Parathyroid adenoma (tissue), 2 donors: ENCODE measurements around the gene KPNA2.
A peak's percentile ranks its signal among the peaks of the same experiment; 100 is the strongest.
"Not testable (repeated sequence)": the region's sequence is repeated elsewhere in the genome, so short reads cannot be mapped to it uniquely, and the experiment has no call there.

Source experiments
- H2AFZ ChIP-seq: fragments of 300-600 bp; sonication (generic); one replicate; pipeline ENCODE4 v1.7.0; 2017; ENCODE audit warnings: antibody characterized with exemption, mild to moderate bottlenecking
- H3K27ac ChIP-seq: fragments of 300-600 bp; sonication (generic); one replicate; pipeline ENCODE4 v1.7.0; 2017
- H3K27me3 ChIP-seq: fragments of 300-600 bp; sonication (generic); one replicate; pipeline ENCODE4 v1.7.0; 2017; ENCODE audit warnings: low read length; ENCODE audit not compliant: control insufficient read depth, insufficient read depth
- H3K36me3 ChIP-seq: fragments of 300-600 bp; sonication (generic); one replicate; pipeline ENCODE4 v1.7.0; 2017; ENCODE audit warnings: low read length; ENCODE audit not compliant: control insufficient read depth, insufficient read depth
- H3K4me1 ChIP-seq: fragments of 300-600 bp; sonication (generic); one replicate; pipeline ENCODE4 v1.7.0; 2017; ENCODE audit warnings: control low read depth
- H3K4me2 ChIP-seq: fragments of 300-600 bp; sonication (generic); one replicate; pipeline ENCODE4 v1.7.0; 2017; ENCODE audit warnings: low read length
- H3K4me3 ChIP-seq: fragments of 300-600 bp; sonication (generic); one replicate; pipeline ENCODE4 v1.7.0; 2017; ENCODE audit warnings: low read depth, low read length
- H3K79me2 ChIP-seq: fragments of 300-600 bp; sonication (generic); one replicate; pipeline ENCODE4 v1.7.0; 2017; ENCODE audit warnings: control low read depth
- H3K9ac ChIP-seq: fragments of 300-600 bp; sonication (generic); one replicate; pipeline ENCODE4 v1.7.0; 2017; ENCODE audit warnings: mild to moderate bottlenecking
- H3K9me3 ChIP-seq: fragments of 300-600 bp; sonication (generic); one replicate; pipeline ENCODE4 v1.7.0; 2017; ENCODE audit warnings: low read length; ENCODE audit not compliant: control insufficient read depth
- CTCF ChIP-seq: fragments of 300-600 bp; sonication (generic); IDR thresholded peaks from one replicate; pipeline ENCODE4 v1.7.0; 2017; ENCODE audit warnings: antibody characterized with exemption, mild to moderate bottlenecking
- donor health status: primary hyperparathyroidism.

KPNA2 gene

GRCh38 chr17:68060336-68060735 is 24.8 kb downstream of the KPNA2 start:
- Histone ChIP-seq H3K4me3 (no peak overlapping the region), H3K27me3 (no peaks in the 10 kb centered on the region), H3K9ac (no peak overlapping the region), H3K36me3 (no peaks in the 10 kb centered on the region), H3K9me3 (no peaks in the 10 kb centered on the region), H3K4me1 (no peaks in the 10 kb centered on the region), H3K79me2 (no peaks in the 10 kb centered on the region), H3K27ac (no peak overlapping the region), H3K4me2 (no peak overlapping the region), H2AFZ (no peak overlapping the region)
- no peak for TF ChIP-seq CTCF

DNA sequence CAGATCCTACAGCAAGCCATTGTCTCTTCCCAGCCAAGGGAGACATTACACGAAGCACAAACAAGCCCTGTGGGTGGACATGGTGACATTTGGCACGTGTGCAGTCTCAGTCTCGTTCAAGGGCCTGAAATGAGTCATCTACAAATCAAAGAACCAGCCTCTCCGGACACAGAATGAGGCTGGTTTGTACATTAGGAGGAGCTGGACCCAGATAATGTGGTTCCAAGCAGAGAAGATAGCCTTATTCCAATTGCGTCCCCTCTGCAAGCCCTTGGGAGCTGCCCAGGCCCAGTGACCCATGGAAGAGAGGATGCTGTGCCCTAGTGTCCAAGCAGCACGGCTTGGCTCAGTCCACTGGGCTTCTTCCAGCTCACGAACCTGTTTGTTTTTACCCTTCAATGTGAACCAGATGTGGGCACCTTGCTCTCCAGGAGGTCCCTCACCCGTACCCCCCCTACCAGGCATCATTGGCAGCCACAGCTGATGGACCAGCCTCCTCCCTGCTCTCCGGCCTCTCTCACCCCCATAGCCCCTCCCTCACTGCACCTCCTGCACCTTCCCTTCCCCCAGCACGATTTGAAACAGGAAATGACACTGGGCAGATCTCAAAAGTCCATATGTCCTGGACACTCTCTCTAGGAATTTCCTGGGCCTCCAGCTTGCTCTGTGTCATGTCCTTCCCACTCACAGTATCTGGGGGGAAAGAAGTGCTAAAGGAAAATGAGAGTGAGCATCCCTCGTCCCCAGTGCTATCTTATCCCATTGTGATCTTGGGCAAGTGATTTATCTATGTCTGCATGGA is 26.2 kb downstream of the KPNA2 start:
- H2AFZ ChIP-seq = no peak overlapping the region
- H3K36me3 ChIP-seq = no peaks in the 10 kb centered on the region
- H3K9ac ChIP-seq = no peak overlapping the region
- H3K4me3 ChIP-seq = no peak overlapping the region
- H3K27me3 ChIP-seq = no peaks in the 10 kb centered on the region
- no peaks in the 10 kb centered on the region for H3K4me1 ChIP-seq
- no peak overlapping the region for H3K27ac ChIP-seq
- TF ChIP-seq CTCF = no peak
- no peak overlapping the region for H3K4me2 ChIP-seq
- no peaks in the 10 kb centered on the region for H3K79me2 ChIP-seq
- no peaks in the 10 kb centered on the region for H3K9me3 ChIP-seq

DNA sequence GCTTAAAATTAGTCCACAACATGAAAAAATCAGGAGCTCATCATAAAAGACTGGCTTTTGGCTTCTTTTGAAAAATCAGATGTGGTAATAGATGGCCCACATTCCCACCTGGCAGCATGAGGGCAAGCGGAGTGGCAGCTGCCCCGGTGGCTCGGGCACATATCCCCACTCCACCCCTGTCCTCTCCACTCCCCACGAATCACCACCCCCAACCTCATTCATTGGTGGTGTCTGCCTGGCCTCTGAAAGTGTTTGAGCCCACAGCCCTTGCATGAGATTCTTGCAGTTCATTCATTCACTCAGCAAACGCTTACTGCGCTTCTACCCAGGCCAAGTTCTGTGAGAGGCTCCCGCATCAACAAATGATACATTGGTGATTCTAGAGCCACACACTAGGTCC is 29.8 kb downstream of the KPNA2 start:
- H3K9ac ChIP-seq, H2AFZ ChIP-seq, H3K27ac ChIP-seq, H3K4me3 ChIP-seq, H3K79me2 ChIP-seq, H3K36me3 ChIP-seq, H3K27me3 ChIP-seq, H3K9me3 ChIP-seq, H3K4me2 ChIP-seq, H3K4me1 ChIP-seq: not testable (repeated sequence)

DNA sequence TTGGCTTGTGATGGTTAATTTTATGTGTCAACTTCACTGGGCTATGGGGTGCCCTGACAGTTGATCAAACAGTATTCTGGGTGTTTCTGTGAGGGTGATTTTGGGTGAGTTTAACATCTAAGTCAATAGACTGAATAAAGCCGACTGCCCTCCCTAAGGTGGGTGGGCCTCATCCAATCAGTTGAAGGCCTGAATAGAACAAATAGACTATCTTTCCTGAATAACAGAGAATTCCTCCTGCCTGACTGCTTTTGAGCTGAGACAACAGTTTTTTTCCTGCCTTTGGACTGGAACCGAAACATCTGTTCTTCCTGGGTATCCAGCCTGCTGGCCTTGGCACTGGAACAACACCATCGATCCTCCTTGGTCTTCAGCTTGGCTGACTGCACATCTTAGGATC is 33.0 kb downstream of the KPNA2 start:
- not testable (repeated sequence) for H3K9ac ChIP-seq, H3K36me3 ChIP-seq, H3K79me2 ChIP-seq, H3K4me2 ChIP-seq, H2AFZ ChIP-seq, H3K27me3 ChIP-seq, H3K27ac ChIP-seq, H3K9me3 ChIP-seq, H3K4me3 ChIP-seq, H3K4me1 ChIP-seq

- not testable (repeated sequence) for H3K4me2 ChIP-seq, H3K27ac ChIP-seq
These were observed 35.3 kb downstream of the KPNA2 start for GRCh38 chr17:68070582-68071444.

GRCh38 chr17:68074279-68074678 is 38.7 kb downstream of the KPNA2 start:
- no peaks in the 10 kb centered on the region for H3K79me2 ChIP-seq
- H3K9me3 ChIP-seq = no peaks in the 10 kb centered on the region
- H3K27ac ChIP-seq = no peak overlapping the region
- H3K4me2 ChIP-seq = no peak overlapping the region
- no peak for TF ChIP-seq CTCF
- no peak overlapping the region for H3K4me3 ChIP-seq
- H2AFZ ChIP-seq = no peak overlapping the region
- no peak overlapping the region for H3K9ac ChIP-seq
- H3K4me1 ChIP-seq = no peaks in the 10 kb centered on the region
- H3K36me3 ChIP-seq = no peaks in the 10 kb centered on the region
- H3K27me3 ChIP-seq = no peaks in the 10 kb centered on the region

More at GRCh38 chr17:68070582-68071444, 35.3 kb downstream of the KPNA2 start:
- not testable (repeated sequence) for H3K36me3 ChIP-seq, H3K9me3 ChIP-seq, H3K79me2 ChIP-seq, H3K9ac ChIP-seq, H3K27me3 ChIP-seq, H3K4me3 ChIP-seq, H3K4me1 ChIP-seq
- peak overlapping the region; percentile 62 for H2AFZ ChIP-seq

DNA sequence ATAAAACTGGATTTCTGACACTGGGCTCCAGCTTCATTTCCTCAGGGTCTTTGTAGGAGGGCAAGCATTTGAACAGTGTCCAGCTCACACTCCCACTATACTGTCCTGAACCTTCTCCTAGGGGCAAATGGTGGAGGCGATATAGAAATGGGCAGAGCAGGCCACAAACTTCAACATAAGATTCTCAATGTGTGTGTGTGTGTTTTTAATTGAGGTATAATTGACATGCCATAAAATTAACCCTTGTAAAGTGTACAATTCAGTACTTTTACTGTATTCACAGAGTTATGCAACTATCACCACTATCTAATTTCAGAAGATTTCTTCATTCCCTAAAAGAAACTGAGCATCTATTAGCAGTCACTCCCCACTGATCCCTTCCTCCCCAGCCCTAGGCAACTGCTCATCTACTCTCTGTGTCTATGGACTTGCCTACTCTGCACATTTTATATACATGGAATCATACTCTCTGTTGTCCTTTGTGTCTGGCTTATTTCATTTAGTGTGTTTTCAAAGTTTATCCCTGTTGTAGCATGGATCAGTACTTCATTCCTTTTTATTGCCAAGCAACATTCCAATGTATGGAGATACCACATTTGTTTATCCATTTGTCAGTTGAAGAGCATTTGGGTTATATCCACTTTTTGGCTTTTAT is 40.5 kb downstream of the KPNA2 start:
- H3K4me3 ChIP-seq, H2AFZ ChIP-seq, H3K4me1 ChIP-seq, H3K9ac ChIP-seq, H3K27ac ChIP-seq, H3K4me2 ChIP-seq, H3K27me3 ChIP-seq, H3K36me3 ChIP-seq, H3K79me2 ChIP-seq, H3K9me3 ChIP-seq: not testable (repeated sequence)

DNA sequence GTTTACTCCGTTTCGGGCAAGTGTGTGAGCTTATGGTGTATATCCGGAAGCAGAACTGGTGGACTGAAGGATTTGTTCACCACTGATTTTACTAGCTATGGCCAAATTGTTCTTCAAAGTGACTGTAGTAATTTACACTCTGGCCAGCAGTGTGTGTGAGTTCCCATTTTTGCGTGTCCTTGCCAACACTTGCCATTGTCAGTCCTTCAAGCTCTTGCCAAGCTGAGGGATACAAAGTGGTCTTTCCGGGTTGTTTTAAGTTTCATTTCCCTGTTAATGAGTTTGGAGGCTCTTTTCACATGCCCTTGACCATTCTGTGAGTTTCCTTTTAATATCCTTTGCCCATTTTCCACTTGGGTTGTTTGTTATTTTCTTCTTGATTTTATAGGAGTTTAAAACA is 42.0 kb downstream of the KPNA2 start:
- not testable (repeated sequence) for H2AFZ ChIP-seq, H3K27ac ChIP-seq, H3K9ac ChIP-seq, H3K4me1 ChIP-seq, H3K9me3 ChIP-seq, H3K4me3 ChIP-seq, H3K36me3 ChIP-seq, H3K27me3 ChIP-seq, H3K79me2 ChIP-seq, H3K4me2 ChIP-seq
